ENCODE data around the gene PDZD2.

DNA sequence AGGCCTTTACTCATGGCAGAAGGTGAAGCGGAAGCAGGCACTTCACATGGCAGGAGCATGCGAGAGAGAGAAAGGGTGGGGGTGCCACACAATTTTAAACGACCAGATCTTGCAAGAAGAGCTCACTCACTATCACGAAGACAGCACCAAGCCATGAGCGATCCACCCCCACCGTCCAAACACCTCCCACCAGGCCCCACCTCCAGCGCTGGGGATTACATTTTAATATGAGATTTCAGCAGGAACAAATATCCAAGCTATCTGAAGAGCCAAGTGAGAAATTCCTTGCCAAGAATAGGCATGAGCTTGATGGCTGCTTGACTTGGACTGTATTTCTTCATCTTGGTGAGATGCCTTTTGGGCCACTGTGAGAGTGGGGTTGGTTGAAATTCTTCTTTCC lies 88.0 kb downstream of the PDZD2 start:
- no peak for TF ChIP-seq CTCF (IDR thresholded peaks at IDR 0.05)
- no peak for TF ChIP-seq POLR2A (IDR thresholded peaks at IDR 0.05)
- TF ChIP-seq EP300 (IDR thresholded peaks at IDR 0.05) = no peak
